Suprapubic skin (tissue), 4 donors: ENCODE measurements around the gene ZNF394.
"Not testable (repeated sequence)": the region's sequence is repeated elsewhere in the genome, so short reads cannot be mapped to it uniquely, and the experiment has no call there.

Experiments used
- EP300 ChIP-seq: sonication (generic); formaldehyde crosslinking; IDR thresholded peaks from one replicate; pipeline ENCODE4 v1.6.1; 2017; ENCODE audit warnings: antibody characterized with exemption
- POLR2A ChIP-seq, 2 donors: fragments of 450-650 bp; IDR thresholded peaks; one replicate each; pipeline ENCODE4 v1.6.1; 2017; ENCODE audit warnings: antibody characterized with exemption in 2 of 2, mild to moderate bottlenecking in 2 of 2, moderate library complexity in 2 of 2
- POLR2AphosphoS5 ChIP-seq, 3 donors: sonication (generic); formaldehyde crosslinking; IDR thresholded peaks; one replicate each; pipeline ENCODE4 v1.6.1; 2017; ENCODE audit warnings: antibody characterized with exemption in 3 of 3
- TF ChIP-seq, protein P1 (sequence below), 2 donors: fragments of 200-600 bp in 1 of 2; fragments of 450-650 bp in 1 of 2; sonication (generic) in 1 of 2; IDR thresholded peaks; one replicate each; pipeline ENCODE4 v1.5.1; 2016 to 2019; ENCODE audit warnings: antibody characterized with exemption in 2 of 2, mild to moderate bottlenecking in 1 of 2, moderate library complexity in 1 of 2

GRCh38 chr7:99549545-99549944 lies 49.5 kb upstream of the ZNF394 start:
- TF ChIP-seq, protein P1, sequence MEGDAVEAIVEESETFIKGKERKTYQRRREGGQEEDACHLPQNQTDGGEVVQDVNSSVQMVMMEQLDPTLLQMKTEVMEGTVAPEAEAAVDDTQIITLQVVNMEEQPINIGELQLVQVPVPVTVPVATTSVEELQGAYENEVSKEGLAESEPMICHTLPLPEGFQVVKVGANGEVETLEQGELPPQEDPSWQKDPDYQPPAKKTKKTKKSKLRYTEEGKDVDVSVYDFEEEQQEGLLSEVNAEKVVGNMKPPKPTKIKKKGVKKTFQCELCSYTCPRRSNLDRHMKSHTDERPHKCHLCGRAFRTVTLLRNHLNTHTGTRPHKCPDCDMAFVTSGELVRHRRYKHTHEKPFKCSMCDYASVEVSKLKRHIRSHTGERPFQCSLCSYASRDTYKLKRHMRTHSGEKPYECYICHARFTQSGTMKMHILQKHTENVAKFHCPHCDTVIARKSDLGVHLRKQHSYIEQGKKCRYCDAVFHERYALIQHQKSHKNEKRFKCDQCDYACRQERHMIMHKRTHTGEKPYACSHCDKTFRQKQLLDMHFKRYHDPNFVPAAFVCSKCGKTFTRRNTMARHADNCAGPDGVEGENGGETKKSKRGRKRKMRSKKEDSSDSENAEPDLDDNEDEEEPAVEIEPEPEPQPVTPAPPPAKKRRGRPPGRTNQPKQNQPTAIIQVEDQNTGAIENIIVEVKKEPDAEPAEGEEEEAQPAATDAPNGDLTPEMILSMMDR (IDR thresholded peaks at IDR 0.05): not testable (repeated sequence)
- TF ChIP-seq POLR2A (IDR thresholded peaks at IDR 0.05); EP300; POLR2AphosphoS5 (IDR thresholded peaks at IDR 0.05): not testable (repeated sequence)
